GM21737 (cell line): Measurements from ENCODE around the gene ICE1.
A peak's percentile ranks its signal among the peaks of the same experiment; 100 is the strongest.
"Not testable (repeated sequence)": the region's sequence is repeated elsewhere in the genome, so short reads cannot be mapped to it uniquely, and the experiment has no call there.

Experiments
- ATAC-seq: cut with Tn5 transposase; IDR thresholded peaks from one replicate; pipeline ENCODE4 v1.9.1; 2021; ENCODE audit warnings: mild to moderate bottlenecking, moderate library complexity; ENCODE audit not compliant: unreplicated experiment

The ICE1 gene

GRCh38 chr5:5421961-5422818 is at the start of gene ICE1:
Gene ICE1 (plus strand): TSS chr5:5422677. CDS start chr5:5422916, 239 bp downstream.
- peak; percentile 84 for ATAC-seq

- ATAC-seq, result no peak
Measured at GRCh38 chr5:5372930-5373329, 49.5 kb upstream of the ICE1 start.

- ATAC-seq, result no peak
Measured at GRCh38 chr5:5373351-5373989, 49.0 kb upstream of the ICE1 start.

- no peak for ATAC-seq
Measured at GRCh38 chr5:5374009-5374715, 48.3 kb upstream of the ICE1 start.

GRCh38 chr5:5377780-5378179 is 44.7 kb upstream of the ICE1 start:
- ATAC-seq, result no peak

- ATAC-seq, result no peak
Measured at GRCh38 chr5:5378531-5378930, 43.9 kb upstream of the ICE1 start.

GRCh38 chr5:5380298-5380697 is 42.2 kb upstream of the ICE1 start:
- ATAC-seq, result no peak

- no peak for ATAC-seq
Measured at GRCh38 chr5:5381310-5381913, 41.1 kb upstream of the ICE1 start.

- ATAC-seq, result no peak
Measured at GRCh38 chr5:5383461-5383860, 39.0 kb upstream of the ICE1 start.

- no peak for ATAC-seq
Measured at GRCh38 chr5:5384660-5385330, 37.7 kb upstream of the ICE1 start.

GRCh38 chr5:5385331-5385662 is 37.2 kb upstream of the ICE1 start:
- no peak for ATAC-seq

GRCh38 chr5:5386329-5386728 is 36.1 kb upstream of the ICE1 start:
- ATAC-seq, result no peak

- no peak for ATAC-seq
Measured at GRCh38 chr5:5387192-5387591, 35.3 kb upstream of the ICE1 start.

GRCh38 chr5:5387777-5388176 is 34.7 kb upstream of the ICE1 start:
- no peak for ATAC-seq

GRCh38 chr5:5390121-5390869 is 32.2 kb upstream of the ICE1 start:
- ATAC-seq, result not testable (repeated sequence)

- ATAC-seq, result not testable (repeated sequence)
Measured at GRCh38 chr5:5392504-5392903, 30.0 kb upstream of the ICE1 start.

GRCh38 chr5:5394384-5394986 is 28.0 kb upstream of the ICE1 start:
- ATAC-seq, result not testable (repeated sequence)

GRCh38 chr5:5395093-5395492 is 27.4 kb upstream of the ICE1 start:
- not testable (repeated sequence) for ATAC-seq

- ATAC-seq, result no peak
Measured at GRCh38 chr5:5398071-5398470, 24.4 kb upstream of the ICE1 start.

GRCh38 chr5:5401095-5401494 is 21.4 kb upstream of the ICE1 start:
- no peak for ATAC-seq
